ENCODE data around the gene TRIM33. TPM values are rescaled to one million over a fixed set of nuclear protein-coding genes. Genes with fewer than 3 reads are reported as not detected.

The TRIM33 gene
- total RNA-seq, 1 donor from 2014 or later = 36.4 TPM

- H3K4me1 ChIP-seq = no peaks in the 10 kb centered on the region
- intact Hi-C loops (cut with DNase I) = no loop called here
- DNase-seq = no peak
- no peaks in the 10 kb centered on the region for H3K27me3 ChIP-seq (ENCODE audit: low read depth)
- H3K27ac ChIP-seq = no peak overlapping the region
- TF ChIP-seq, protein P1, sequence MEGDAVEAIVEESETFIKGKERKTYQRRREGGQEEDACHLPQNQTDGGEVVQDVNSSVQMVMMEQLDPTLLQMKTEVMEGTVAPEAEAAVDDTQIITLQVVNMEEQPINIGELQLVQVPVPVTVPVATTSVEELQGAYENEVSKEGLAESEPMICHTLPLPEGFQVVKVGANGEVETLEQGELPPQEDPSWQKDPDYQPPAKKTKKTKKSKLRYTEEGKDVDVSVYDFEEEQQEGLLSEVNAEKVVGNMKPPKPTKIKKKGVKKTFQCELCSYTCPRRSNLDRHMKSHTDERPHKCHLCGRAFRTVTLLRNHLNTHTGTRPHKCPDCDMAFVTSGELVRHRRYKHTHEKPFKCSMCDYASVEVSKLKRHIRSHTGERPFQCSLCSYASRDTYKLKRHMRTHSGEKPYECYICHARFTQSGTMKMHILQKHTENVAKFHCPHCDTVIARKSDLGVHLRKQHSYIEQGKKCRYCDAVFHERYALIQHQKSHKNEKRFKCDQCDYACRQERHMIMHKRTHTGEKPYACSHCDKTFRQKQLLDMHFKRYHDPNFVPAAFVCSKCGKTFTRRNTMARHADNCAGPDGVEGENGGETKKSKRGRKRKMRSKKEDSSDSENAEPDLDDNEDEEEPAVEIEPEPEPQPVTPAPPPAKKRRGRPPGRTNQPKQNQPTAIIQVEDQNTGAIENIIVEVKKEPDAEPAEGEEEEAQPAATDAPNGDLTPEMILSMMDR (IDR thresholded peaks at IDR 0.05) = no peak
- no peak for ATAC-seq
- H3K4me3 ChIP-seq = no peak overlapping the region
- H3K36me3 ChIP-seq = no peaks in the 10 kb centered on the region
- no peaks in the 10 kb centered on the region for H3K9me3 ChIP-seq
Measured at GRCh38 chr1:114551400-114551799, 40.4 kb upstream of the TRIM33 start.

DNA sequence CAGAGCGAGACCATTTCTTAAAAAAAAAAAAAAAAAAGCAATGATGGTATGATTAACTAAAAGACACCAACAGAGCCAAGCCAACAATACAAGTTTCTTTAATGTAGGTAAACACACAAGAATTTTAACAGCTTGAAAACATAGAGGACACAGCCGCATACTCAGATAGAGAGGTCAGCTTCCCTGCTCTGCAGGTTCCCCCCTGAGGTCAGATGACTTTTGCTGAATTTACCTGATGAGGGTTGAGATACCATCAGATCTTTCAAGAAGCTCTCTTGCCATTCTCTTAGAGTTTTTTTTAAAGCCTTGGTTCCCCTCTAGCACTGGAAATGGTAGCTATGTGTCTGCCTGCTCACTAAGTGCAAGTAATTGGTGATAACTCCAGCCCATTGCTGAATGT lies 39.3 kb upstream of the TRIM33 start:
- H3K27me3 ChIP-seq (ENCODE audit: low read depth) = no peaks in the 10 kb centered on the region
- no peak for DNase-seq
- H3K27ac ChIP-seq = no peak overlapping the region
- intact Hi-C loops (cut with DNase I) = no loop called here
- no peak overlapping the region for H3K4me3 ChIP-seq
- H3K36me3 ChIP-seq = no peaks in the 10 kb centered on the region
- H3K4me1 ChIP-seq = no peaks in the 10 kb centered on the region
- TF ChIP-seq, protein P1 (IDR thresholded peaks at IDR 0.05) = no peak
- ATAC-seq = no peak
- no peaks in the 10 kb centered on the region for H3K9me3 ChIP-seq

- no peaks in the 10 kb centered on the region for H3K9me3 ChIP-seq
Measured at GRCh38 chr1:114549137-114549536, 38.1 kb upstream of the TRIM33 start.

GRCh38 chr1:114547076-114547475 lies 36.1 kb upstream of the TRIM33 start:
- TF ChIP-seq, protein P1 (IDR thresholded peaks at IDR 0.05) = no peak
- intact Hi-C loops (cut with DNase I) = no loop called here
- DNase-seq = no peak
- no peaks in the 10 kb centered on the region for H3K4me1 ChIP-seq
- H3K9me3 ChIP-seq = no peaks in the 10 kb centered on the region
- no peak overlapping the region for H3K4me3 ChIP-seq
- H3K27ac ChIP-seq = no peak overlapping the region
- no peaks in the 10 kb centered on the region for H3K36me3 ChIP-seq
- H3K27me3 ChIP-seq (ENCODE audit: low read depth) = no peaks in the 10 kb centered on the region
- no peak for ATAC-seq

More at GRCh38 chr1:114549137-114549536, 38.1 kb upstream of the TRIM33 start:
- Histone ChIP-seq H3K4me3 (no peak overlapping the region), H3K27me3 (ENCODE audit: low read depth) (no peaks in the 10 kb centered on the region), H3K4me1 (no peaks in the 10 kb centered on the region), H3K27ac (no peak overlapping the region), H3K36me3 (no peaks in the 10 kb centered on the region)
- DNase-seq (no peak), ATAC-seq (peak; percentile 83 to 90)
- TF ChIP-seq, protein P1 (IDR thresholded peaks at IDR 0.05) = no peak
- intact Hi-C loops (cut with DNase I) = no loop called here

GRCh38 chr1:114545796-114546195 lies 34.8 kb upstream of the TRIM33 start:
- Histone ChIP-seq H3K4me1 (no peaks in the 10 kb centered on the region), H3K9me3 (no peaks in the 10 kb centered on the region), H3K27ac (no peak overlapping the region), H3K36me3 (no peaks in the 10 kb centered on the region), H3K27me3 (ENCODE audit: low read depth) (no peaks in the 10 kb centered on the region), H3K4me3 (no peak overlapping the region)
- TF ChIP-seq, protein P1 (IDR thresholded peaks at IDR 0.05) = no peak
- no peak for DNase-seq
- no peak for ATAC-seq
- intact Hi-C loops (cut with DNase I) = no loop called here

- no peaks in the 10 kb centered on the region for H3K27me3 ChIP-seq (ENCODE audit: low read depth)
- no peaks in the 10 kb centered on the region for H3K4me1 ChIP-seq
- no peak overlapping the region for H3K4me3 ChIP-seq
- no peak overlapping the region for H3K27ac ChIP-seq
- intact Hi-C loops (cut with DNase I) = no loop called here
- DNase-seq = no peak
- no peaks in the 10 kb centered on the region for H3K36me3 ChIP-seq
- no peaks in the 10 kb centered on the region for H3K9me3 ChIP-seq
- TF ChIP-seq, protein P1 (IDR thresholded peaks at IDR 0.05) = no peak
- no peak for ATAC-seq
Measured at GRCh38 chr1:114545315-114545714, 34.3 kb upstream of the TRIM33 start.

Measured in lower lobe of right lung (tissue), 2 donors.